Gastroesophageal sphincter (tissue), 3 donors: ENCODE results near the gene GLIPR1L2.

Experiments used
- CTCF ChIP-seq, 4 experiments: fragments of 200-600 bp in 2 of 4; fragments of 450-650 bp in 2 of 4; sonication (generic) in 1 of 4; IDR thresholded peaks; one replicate each; pipeline ENCODE4 v1.5.1; 2017 to 2019; ENCODE audit warnings: antibody characterized with exemption in 4 of 4, mild to moderate bottlenecking in 2 of 4, moderate library complexity in 2 of 4
- EP300 ChIP-seq: sonication (generic); formaldehyde crosslinking; IDR thresholded peaks from one replicate; pipeline ENCODE4 v1.6.1; 2017; ENCODE audit warnings: antibody characterized with exemption, mild to moderate bottlenecking
- POLR2A ChIP-seq, 2 donors: fragments of 450-650 bp; IDR thresholded peaks; one replicate each; pipeline ENCODE4 v1.6.1; 2017; ENCODE audit warnings: antibody characterized with exemption in 2 of 2, mild to moderate bottlenecking in 2 of 2, moderate library complexity in 1 of 2
- POLR2AphosphoS5 ChIP-seq: sonication (generic); formaldehyde crosslinking; IDR thresholded peaks from one replicate; pipeline ENCODE4 v1.6.1; 2017; ENCODE audit warnings: antibody characterized with exemption

- TF ChIP-seq CTCF (IDR thresholded peaks at IDR 0.05) (no peak), POLR2A (IDR thresholded peaks at IDR 0.05) (no peak), POLR2AphosphoS5 (no peak), EP300 (no peak)
Measured at GRCh38 chr12:75457191-75457590, 66.3 kb downstream of the GLIPR1L2 start.
